Bone marrow (tissue), 2 donors: ENCODE measurements around the gene TFDP1.

Source experiments
- DNase-seq, 2 donors: peaks; one replicate each; lab custom pipeline; 2025; lab: John Stamatoyannopoulos, UW

The TFDP1 gene

DNA sequence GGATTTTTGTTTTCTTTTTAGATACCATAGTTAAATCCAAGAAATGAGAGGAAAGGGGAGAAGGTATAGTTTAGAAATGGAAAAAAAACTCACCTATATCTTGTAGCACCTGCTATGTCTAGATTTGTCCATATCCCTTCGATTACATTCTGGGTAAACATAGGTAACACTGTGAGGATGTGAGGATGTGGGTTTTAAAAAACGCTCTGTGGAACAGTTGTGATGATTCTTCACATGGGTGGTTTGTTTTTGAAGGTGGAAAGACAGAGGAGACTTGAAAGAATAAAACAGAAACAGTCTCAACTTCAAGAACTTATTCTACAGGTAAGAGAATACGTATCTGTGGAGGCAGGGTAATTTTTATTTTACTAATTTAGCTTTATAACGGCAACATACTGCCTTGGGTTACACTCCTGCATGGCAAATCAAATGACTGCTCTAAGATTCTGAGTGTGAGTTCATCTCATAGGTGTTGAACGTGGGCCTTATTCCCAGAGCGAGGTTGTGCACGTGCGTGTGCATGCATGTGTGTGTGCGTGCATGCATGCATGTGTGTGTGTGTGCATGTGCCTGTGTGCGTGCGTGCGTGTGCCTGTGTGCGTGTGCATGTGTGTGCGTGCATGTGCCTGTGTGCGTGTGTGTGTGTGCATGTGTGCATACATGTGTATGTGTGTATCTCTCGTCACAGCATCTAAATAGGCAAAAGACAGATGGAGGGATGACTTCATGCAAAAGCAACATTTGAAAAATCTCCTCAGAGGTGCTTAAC is 49.9 kb downstream of the TFDP1 start:
- DNase-seq: no peak

DNA sequence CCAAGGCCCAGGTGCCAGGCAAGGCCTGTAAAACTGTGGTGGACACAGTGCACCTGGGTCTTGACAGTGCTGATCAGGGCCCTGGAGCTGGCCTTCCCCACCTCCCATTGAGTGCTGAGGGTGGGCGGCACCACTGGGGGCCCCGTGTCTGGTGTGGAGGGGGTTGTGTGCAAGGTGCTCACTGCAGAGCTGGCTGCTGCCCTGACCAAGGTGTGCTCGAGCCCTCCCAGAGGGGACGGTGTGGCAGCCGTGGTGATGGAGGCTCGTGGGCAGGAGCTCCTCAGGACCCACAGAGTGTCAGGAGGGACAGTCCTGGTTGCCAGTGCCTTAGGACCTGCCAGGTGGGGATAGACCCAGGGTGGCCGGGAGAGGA is 50.5 kb downstream of the TFDP1 start:
- DNase-seq: no peak

- no peak for DNase-seq
These were observed 51.2 kb downstream of the TFDP1 start for GRCh38 chr13:113635709-113636108.

- DNase-seq: no peak
These were observed 51.9 kb downstream of the TFDP1 start for GRCh38 chr13:113636266-113636963.

GRCh38 chr13:113637262-113638160 is 53.0 kb downstream of the TFDP1 start:
- no peak for DNase-seq

DNA sequence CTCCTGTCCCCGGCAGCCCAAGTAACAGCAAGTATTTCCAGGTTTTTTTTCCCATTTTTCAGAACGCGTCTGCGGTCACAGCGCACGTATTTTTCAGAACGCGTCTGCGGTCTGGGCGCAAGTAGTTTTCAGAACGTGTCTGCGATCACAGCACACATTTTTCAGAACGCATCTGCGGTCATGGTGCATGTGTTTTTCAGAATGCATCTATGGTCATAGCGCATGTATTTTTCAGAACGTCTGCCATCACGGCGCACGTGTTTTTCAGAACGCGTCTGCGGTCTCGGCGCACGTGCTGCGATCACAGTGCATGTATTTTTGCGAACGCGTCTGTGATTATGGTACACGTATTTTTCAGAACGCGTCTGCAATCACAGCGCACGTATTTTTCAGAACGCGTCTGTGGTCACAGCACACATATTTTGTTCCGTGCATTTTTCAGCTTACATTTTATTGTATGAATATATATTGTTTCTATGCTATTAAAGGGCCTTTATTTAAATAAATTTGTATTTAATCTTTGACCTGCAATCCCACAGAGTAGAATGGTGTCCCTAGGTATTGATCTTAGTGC is 53.7 kb downstream of the TFDP1 start:
- no peak for DNase-seq

GRCh38 chr13:113638806-113639205 is 54.3 kb downstream of the TFDP1 start:
- DNase-seq: no peak

- no peak for DNase-seq
These were observed 55.2 kb downstream of the TFDP1 start for GRCh38 chr13:113639616-113640262.

GRCh38 chr13:113641426-113641825 is 56.9 kb downstream of the TFDP1 start:
- DNase-seq: no peak

DNA sequence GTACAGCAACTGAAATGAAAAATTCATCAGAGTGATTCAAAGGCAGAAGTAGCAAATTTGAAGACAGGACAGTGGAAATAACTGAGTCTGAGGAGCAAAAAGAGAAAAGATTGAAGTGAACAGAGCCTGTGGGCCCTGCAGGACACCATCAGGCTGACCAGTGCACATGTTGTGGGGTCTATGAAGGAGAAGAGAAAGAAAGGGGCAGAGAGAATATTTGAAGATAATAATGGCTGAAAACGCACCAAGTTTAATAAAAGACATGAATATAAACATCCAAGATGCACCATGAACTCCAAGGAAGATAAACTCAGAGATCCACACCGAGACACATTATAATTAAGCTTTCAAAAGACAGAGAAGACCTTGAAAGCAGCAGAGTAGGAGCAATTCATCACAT is 58.0 kb downstream of the TFDP1 start:
- DNase-seq: no peak

- no peak for DNase-seq
These were observed 59.0 kb downstream of the TFDP1 start for GRCh38 chr13:113643593-113643992.

- no peak for DNase-seq
These were observed 60.2 kb downstream of the TFDP1 start for GRCh38 chr13:113644800-113645199.

DNA sequence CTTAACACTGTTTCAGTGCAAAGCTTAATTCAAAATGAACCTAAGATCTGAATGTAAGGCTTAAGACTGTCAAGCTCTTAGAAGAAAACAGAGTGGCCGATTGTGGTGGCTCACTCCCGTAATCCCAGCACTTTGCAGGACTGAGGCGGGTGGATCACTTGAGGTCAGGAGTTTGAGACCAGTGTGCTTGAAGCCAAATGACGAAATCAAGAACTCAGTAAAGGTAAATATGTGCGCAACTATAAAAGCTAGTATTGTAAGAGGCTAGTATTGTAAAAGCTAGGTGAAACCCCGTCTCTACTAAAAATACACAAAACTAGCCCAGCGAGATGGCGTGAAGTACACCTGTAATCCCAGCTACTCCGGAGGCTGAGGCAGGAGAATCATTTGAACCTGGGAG is 60.8 kb downstream of the TFDP1 start:
- DNase-seq: no peak

DNA sequence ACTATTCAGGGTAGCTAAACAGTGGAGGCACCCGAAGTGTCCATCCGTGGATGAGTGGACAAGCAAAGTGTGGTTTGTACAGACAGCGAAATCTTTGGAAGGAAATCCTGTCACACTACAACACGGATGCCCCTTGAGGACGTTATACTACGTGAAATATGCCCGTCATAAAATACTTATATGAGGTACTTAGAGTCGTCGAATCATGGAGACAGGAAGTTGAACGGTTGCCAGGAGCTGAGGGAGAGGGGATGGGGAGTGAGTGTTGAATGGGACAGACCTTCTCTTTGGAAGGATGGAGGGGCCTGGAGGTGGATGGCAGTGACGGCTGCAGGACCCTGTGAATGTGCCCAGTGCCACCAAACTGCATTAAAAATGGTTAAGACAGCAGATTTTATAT is 61.8 kb downstream of the TFDP1 start:
- no peak for DNase-seq

GRCh38 chr13:113646921-113647340 is 62.4 kb downstream of the TFDP1 start:
- DNase-seq: no peak

DNA sequence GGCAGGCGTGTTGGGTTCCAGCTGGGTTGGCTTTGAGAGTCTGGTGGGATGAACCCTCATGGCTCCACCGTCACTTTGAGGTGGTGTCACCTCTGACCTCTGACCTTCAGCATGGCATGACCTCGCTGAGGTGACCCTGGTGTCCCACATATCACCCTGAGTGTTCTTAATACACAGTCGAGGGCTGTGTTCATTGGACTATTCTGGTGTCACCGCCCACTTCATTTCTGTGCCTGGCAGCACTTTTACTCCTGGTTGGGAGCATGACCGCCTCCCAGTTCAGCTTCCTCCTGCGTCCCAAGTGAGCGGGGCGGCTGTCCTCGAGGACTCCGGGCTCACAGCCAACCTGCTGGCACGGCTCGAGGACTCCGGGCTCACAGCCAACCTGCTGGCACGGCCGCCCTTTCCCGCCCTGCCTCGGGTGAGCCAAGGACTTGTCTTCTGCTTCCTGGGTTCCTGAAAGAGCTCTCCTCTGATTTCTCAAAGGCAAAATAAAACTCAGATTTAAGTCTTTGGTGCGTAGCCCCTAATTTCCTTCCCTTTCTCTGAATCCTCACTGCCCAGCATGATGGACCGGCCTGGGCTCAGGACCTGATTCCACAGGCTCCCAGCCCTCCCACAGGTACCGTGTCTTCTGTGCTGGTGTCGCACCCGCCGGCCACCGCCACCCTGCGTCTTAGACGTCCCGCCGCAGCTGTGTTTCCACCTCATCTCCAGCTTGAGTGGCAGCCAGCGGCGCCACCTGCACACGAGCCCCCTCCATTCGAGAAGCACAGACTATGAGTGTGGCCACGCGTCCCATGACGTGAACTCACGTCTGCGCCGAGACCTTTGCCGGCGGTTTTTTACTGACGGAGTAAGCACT is 63.0 kb downstream of the TFDP1 start:
- no peak for DNase-seq

GRCh38 chr13:113648216-113648610 is 63.7 kb downstream of the TFDP1 start:
- no peak for DNase-seq

DNA sequence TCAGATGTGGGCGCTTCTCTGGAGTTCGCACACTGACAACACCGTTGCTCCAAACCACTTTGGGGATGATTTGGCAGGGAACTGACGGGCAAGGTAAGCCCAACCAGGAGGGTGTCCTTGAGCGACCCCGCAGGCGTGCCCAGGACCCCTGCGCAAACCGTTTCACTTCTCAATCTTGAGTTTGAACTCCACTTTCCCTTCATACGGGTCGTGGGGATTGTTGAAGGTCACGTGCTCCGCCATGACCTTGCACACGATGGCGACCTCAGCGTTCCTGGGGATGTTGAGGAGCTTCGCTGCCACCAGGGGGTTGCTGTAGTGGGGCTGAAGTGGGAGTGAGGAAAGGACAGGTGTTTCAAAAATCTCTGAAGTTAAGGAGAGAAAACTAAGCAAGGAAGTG is 64.7 kb downstream of the TFDP1 start:
- DNase-seq: no peak

DNA sequence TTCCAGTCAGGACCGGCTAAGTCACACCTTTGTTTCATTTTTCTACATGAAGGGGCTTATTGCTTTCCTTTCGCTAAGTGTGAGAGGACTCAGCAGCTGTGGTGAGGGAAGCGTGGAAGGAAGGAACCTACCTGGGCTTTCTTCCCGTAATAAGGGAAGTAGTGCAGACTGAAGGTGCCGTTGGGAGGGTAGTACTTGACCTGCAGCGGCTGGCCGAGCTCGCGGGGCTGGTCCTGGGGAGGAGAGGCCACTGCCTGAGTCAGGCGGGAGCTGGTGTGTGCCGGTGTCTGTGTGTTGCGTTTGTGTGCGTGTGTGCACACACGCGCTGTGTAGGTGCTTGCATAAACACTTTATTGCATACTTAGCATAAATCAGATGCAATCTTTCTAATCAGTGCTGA is 65.7 kb downstream of the TFDP1 start:
- no peak for DNase-seq

- DNase-seq: no peak
These were observed 66.2 kb downstream of the TFDP1 start for GRCh38 chr13:113650731-113651148.
